Measurements from ENCODE around the gene PRKRIP1.
"Not testable (repeated sequence)": the region's sequence is repeated elsewhere in the genome, so short reads cannot be mapped to it uniquely, and the experiment has no call there.

Gene PRKRIP1, protein sequence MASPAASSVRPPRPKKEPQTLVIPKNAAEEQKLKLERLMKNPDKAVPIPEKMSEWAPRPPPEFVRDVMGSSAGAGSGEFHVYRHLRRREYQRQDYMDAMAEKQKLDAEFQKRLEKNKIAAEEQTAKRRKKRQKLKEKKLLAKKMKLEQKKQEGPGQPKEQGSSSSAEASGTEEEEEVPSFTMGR
- total RNA-seq = 30.8 to 76.7 (median 60.6) reads per million in 9 experiments

DNA sequence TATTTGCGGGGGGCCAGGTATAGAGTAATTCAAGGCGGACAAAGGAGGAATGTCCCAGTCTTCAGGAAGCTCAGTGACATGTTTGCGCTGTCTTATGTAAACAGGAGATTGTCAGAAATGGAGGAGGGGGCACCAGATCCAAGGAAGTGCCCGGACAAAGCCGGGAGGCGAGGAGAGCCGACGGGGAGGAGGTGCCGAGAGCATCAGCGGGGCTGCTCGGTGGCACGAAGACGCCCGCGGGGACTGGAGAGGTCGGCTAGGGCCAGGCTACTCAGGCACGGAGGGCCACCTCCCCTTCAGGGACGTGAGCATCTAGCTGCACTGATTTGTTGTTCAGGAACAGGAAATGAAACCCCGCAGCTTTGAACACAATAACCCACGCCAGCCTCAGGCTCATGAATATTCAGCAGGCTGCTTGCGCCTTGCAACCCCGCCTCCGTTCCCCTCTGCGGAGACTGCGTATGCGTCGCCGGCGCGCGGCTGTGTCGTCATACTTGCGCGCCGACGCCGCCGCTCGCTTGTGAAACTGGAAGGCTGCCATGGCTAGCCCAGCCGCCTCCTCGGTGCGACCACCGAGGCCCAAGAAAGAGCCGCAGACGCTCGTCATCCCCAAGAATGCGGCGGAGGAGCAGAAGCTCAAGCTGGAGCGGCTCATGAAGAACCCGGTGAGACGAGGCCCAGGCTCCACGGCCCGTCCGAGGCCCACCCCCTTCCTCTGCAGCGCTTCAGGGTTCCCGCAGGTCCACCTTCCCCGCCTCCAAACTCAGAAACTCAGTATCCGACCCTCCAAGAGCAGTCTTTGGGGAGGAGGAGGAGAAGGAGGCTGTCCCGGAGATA is at the start of gene PRKRIP1:
Gene PRKRIP1, plus strand, starts transcription at position 491 of the 837 bp plus-strand sequence. Its CDS starts 49 bp downstream, at position 540.
- Mint-ChIP-seq H3K4me1 (ENCODE audit: low read depth in 2 of 2) (peaks cover 11 to 16% of the 10 kb centered on the region in 2 donors), H3K36me3 (ENCODE audit: insufficient read depth) (peaks cover 43% of the 10 kb centered on the region), H3K9me3 (no peaks in the 10 kb centered on the region), H3K27ac (peak within 1 kb of the TSS; percentile 92 to 95), H3K27me3 (no peaks in the 10 kb centered on the region), H3K4me3 (peak within 1 kb of the TSS; percentile 89 to 96)
- DNase-seq (peak; percentile 76 to 82 (median 80)), ATAC-seq (replicated peaks) (peak; percentile 98)

GRCh38 chr7:102346983-102347382 is 49.2 kb upstream of the PRKRIP1 start:
- not testable (repeated sequence) for DNase-seq; H3K4me1 Mint-ChIP-seq (ENCODE audit: low read depth in 2 of 2); ATAC-seq (replicated peaks); H3K9me3 Mint-ChIP-seq; H3K27ac Mint-ChIP-seq; H3K27me3 Mint-ChIP-seq; H3K4me3 Mint-ChIP-seq; H3K36me3 Mint-ChIP-seq (ENCODE audit: insufficient read depth)

DNA sequence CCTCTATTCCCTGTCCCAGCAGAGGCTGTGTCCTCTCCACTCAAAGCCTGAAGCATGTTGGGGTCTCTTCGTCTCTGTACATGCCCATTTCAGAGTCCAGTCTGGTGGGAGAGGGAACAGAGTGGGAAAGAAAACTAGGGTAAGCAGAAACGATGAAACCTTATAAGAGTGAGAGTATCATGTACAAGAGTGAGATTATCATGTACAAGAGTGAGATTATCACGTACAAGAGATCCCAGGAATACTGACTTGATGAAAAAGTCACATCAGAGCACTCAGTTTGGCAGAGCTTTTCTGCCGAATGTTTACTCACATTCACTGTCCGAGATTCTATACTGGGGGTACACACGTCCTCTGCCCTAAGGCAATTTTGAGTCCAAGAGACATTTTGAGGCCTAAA is 39.8 kb upstream of the PRKRIP1 start, which contains the start of gene SPDYE6:
Gene SPDYE6, minus strand, starts transcription at position 101 of the 400 bp plus-strand sequence. CDS start 421 bp downstream, outside the sequence.
- H3K4me1 Mint-ChIP-seq (ENCODE audit: low read depth in 2 of 2); H3K4me3 Mint-ChIP-seq: not testable (repeated sequence)

GRCh38 chr7:102363549-102364393 is 32.4 kb upstream of the PRKRIP1 start:
- ATAC-seq (replicated peaks) (peak; percentile 99), DNase-seq (peak; percentile 87 to 90 (median 89))
- not testable (repeated sequence) for H3K9me3 Mint-ChIP-seq, H3K27me3 Mint-ChIP-seq
- Mint-ChIP-seq H3K4me1 (ENCODE audit: low read depth in 2 of 2) (peaks cover 9 to 14% of the 10 kb centered on the region in 2 donors), H3K36me3 (ENCODE audit: insufficient read depth) (peaks cover 21% of the 10 kb centered on the region), H3K27ac (peak overlapping the region; percentile 80 to 85), H3K4me3 (peak overlapping the region; percentile 86 to 90)

More for the DNA sequence above, 39.8 kb upstream of the PRKRIP1 start, which contains the start of gene SPDYE6:
- DNase-seq; ATAC-seq (replicated peaks); H3K36me3 Mint-ChIP-seq (ENCODE audit: insufficient read depth); H3K27ac Mint-ChIP-seq; H3K27me3 Mint-ChIP-seq; H3K9me3 Mint-ChIP-seq: not testable (repeated sequence)

DNA sequence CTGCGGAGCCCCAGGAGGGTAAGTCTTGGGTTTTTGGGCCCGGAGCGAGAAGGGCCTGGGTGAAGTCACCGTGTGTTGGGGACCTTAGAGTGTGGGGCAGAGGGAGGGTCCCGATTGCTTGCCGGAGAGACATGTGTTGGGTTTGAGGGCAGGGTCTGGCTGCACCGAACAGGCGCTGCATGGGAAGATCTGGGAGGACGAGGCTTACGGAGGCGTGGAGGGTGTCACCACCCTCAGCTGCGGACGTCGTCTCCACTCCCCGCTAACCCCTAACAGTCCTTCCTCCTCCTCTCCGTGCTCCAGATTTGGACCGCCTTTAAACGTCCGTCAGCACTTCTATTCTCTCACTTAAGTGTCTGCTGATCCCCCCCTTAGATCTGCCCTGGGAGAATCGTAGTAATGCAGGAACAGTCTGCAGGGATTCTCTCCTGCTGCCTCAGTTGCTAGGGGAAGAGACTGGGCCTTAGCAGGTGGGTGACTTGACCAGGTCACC is 31.7 kb upstream of the PRKRIP1 start:
- Mint-ChIP-seq H3K36me3 (ENCODE audit: insufficient read depth) (peaks cover 21% of the 10 kb centered on the region), H3K27ac (peak overlapping the region; percentile 80 to 85), H3K4me1 (ENCODE audit: low read depth in 2 of 2) (peaks cover 9 to 14% of the 10 kb centered on the region in 2 donors), H3K4me3 (peak overlapping the region; percentile 86 to 90)
- H3K27me3 Mint-ChIP-seq; ATAC-seq (replicated peaks); H3K9me3 Mint-ChIP-seq; DNase-seq: not testable (repeated sequence)

DNA sequence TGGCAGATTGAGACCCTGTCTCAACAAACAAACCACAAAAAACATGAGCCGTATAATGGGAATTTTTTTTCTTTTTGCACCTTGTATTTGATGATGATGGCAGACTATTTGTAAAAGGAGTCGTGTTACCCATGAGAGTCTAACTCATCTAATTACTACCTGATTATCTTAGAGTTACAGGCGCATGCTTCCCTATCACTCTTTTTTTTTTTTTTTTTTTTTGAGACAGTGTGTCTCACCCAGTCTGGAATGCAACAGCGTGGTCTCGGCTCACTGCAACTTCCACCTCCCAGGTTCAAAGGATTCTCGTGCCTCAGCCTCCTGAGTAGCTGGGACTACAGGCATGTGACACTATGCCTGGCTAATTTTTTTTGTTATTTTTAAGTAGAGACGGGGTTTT is 30.8 kb upstream of the PRKRIP1 start:
- H3K36me3 Mint-ChIP-seq (ENCODE audit: insufficient read depth) = peaks cover 21% of the 10 kb centered on the region
- not testable (repeated sequence) for ATAC-seq (replicated peaks); H3K9me3 Mint-ChIP-seq; H3K27ac Mint-ChIP-seq; DNase-seq; H3K27me3 Mint-ChIP-seq
- H3K4me1 Mint-ChIP-seq (ENCODE audit: low read depth in 2 of 2) = peaks cover 9 to 15% of the 10 kb centered on the region in 2 donors
- peak overlapping the region in 1 of 2 donors; percentile 90 for H3K4me3 Mint-ChIP-seq

DNA sequence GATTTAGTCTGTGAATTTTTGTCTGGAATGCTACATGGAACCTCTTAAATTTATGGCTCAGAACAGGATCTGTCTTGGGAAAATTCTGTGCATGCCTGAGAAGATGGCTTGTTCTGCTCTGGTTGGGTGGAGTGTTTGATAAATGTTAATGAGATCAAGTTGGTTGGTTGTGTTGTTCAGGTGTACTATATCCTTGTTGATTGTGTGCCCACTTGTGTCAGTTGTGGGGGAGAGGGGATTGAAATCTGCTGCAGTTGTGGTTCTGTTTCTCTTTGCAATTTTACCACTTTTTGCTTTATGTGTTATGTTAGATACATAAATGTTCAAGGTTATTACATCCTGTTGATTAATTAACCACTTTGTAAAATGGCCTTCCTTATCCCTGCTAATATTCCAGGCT is 26.1 kb upstream of the PRKRIP1 start:
- H3K27ac Mint-ChIP-seq; ATAC-seq (replicated peaks); DNase-seq; H3K9me3 Mint-ChIP-seq; H3K27me3 Mint-ChIP-seq; H3K4me3 Mint-ChIP-seq: not testable (repeated sequence)
- Mint-ChIP-seq H3K36me3 (ENCODE audit: insufficient read depth) (peaks cover 26% of the 10 kb centered on the region), H3K4me1 (ENCODE audit: low read depth in 2 of 2) (peaks cover 15 to 26% of the 10 kb centered on the region in 2 donors)

DNA sequence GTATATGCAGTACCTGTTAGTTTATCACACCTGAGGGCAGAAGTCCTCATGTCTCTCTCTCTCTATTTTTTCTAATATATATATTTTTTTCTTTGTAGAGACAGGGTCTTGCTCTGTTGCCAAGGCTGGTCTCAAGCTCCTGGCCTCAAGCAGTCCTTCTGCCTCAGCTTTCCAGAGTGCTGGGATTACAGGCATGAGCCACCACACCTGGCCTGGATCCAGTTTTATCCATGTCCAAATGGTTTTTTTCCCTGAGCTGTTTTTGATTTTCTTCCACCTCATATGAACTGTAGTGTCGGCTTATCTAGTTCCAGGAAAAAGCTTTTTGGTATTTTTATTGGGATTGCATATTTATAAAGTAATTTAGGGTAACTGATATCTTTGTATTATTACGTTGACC is 23.4 kb upstream of the PRKRIP1 start:
- peaks cover 12 to 22% of the 10 kb centered on the region in 2 donors for H3K4me1 Mint-ChIP-seq (ENCODE audit: low read depth in 2 of 2)
- not testable (repeated sequence) for H3K27ac Mint-ChIP-seq; H3K27me3 Mint-ChIP-seq; ATAC-seq (replicated peaks); H3K4me3 Mint-ChIP-seq; DNase-seq; H3K9me3 Mint-ChIP-seq
- peaks cover 30% of the 10 kb centered on the region for H3K36me3 Mint-ChIP-seq (ENCODE audit: insufficient read depth)

GRCh38 chr7:102376964-102377466 is 19.1 kb upstream of the PRKRIP1 start:
- DNase-seq (no peak), ATAC-seq (replicated peaks) (no peak)
- Mint-ChIP-seq H3K4me1 (ENCODE audit: low read depth in 2 of 2) (peaks cover 7 to 12% of the 10 kb centered on the region in 2 donors), H3K27ac (no peak overlapping the region), H3K4me3 (no peak overlapping the region), H3K27me3 (no peaks in the 10 kb centered on the region), H3K9me3 (no peaks in the 10 kb centered on the region), H3K36me3 (ENCODE audit: insufficient read depth) (peaks cover 63% of the 10 kb centered on the region)

DNA sequence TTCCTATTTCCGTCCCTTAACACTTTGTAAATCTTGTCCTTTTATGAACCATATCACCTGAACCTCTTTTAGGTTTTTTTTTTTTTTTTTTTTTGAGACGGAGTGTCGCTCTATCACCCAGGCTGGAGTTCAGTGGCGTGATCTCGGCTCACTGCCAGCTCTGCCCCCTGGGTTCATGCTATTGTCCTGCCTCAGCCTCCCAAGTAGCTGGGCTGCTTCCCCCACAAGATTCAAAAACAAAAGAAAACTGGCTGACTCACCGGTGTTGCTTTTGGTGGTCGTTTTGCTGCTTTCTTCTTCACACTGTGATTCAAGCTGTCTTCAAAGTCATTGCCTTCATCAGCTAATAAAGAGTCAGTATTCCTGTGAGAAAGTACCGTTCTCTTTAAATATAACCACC is 15.3 kb upstream of the PRKRIP1 start:
- not testable (repeated sequence) for H3K9me3 Mint-ChIP-seq; H3K27ac Mint-ChIP-seq; DNase-seq; H3K27me3 Mint-ChIP-seq; H3K4me1 Mint-ChIP-seq (ENCODE audit: low read depth in 2 of 2); H3K4me3 Mint-ChIP-seq; ATAC-seq (replicated peaks)
- H3K36me3 Mint-ChIP-seq (ENCODE audit: insufficient read depth) = peaks cover 68% of the 10 kb centered on the region

DNA sequence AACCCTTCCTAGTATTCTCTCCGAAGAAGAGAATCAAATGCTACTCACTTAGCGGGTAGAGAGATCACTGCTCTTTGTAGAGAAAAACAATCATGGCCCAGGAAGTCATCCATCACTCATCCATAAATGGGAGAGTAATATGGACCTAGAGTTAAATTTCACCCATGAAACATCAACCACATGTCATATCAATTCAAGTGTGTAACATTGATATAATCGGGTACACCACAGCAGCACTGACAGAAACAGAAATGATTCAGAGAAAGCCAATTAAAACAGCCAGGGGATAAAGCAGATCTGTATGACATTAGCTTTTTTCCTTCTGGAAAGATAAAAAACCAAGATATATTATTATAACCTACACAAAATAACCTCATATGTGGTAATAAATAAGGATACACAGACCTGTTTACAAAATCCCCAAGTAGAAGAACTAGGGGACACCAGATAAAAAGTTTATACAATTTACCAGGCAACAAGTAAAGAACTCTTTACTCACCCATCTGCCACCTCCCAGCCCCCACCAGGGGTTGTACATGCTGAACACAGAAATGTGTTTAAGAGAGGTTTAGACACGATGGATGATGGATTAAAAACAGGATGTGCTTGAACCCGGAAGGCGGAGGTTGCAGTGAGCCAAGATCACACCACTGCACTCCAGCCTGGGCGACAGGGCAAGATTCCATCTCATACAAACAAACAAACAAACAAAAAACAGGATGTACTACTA is 14.3 kb upstream of the PRKRIP1 start:
- not testable (repeated sequence) for H3K9me3 Mint-ChIP-seq; DNase-seq; H3K4me3 Mint-ChIP-seq; H3K27me3 Mint-ChIP-seq; H3K4me1 Mint-ChIP-seq (ENCODE audit: low read depth in 2 of 2); ATAC-seq (replicated peaks)
- H3K36me3 Mint-ChIP-seq (ENCODE audit: insufficient read depth) = peaks cover 71% of the 10 kb centered on the region
- peak overlapping the region; percentile 20 to 68 for H3K27ac Mint-ChIP-seq

GRCh38 chr7:102387064-102387463 is 9.1 kb upstream of the PRKRIP1 start:
- Mint-ChIP-seq H3K4me1 (ENCODE audit: low read depth in 2 of 2) (no peaks in the 10 kb centered on the region), H3K27me3 (no peaks in the 10 kb centered on the region), H3K36me3 (ENCODE audit: insufficient read depth) (peaks cover 29% of the 10 kb centered on the region), H3K27ac (peak overlapping the region; percentile 12 to 35), H3K9me3 (no peaks in the 10 kb centered on the region), H3K4me3 (no peak overlapping the region)
- DNase-seq (no peak), ATAC-seq (replicated peaks) (no peak)

All from effector memory CD8-positive, alpha-beta T cell (primary cell).